Mesothelial cell of epicardium (in vitro differentiated cells): ENCODE data around the gene CNOT2. TPM values are rescaled to one million over a fixed set of nuclear protein-coding genes. Genes with fewer than 3 reads are reported as not detected.

Experiments
- DNase-seq, 2 experiments: peaks; one replicate each; pipeline ENCODE4 v3.0.0; 2021; ENCODE audit warnings: low spot score in 2 of 2; ENCODE audit not compliant: unreplicated experiment in 2 of 2
- H3K27ac Mint-ChIP-seq: 2 replicates; pipeline ENCODE4 v1.8.0; 2021; ENCODE audit warnings: mixed read lengths
- H3K27me3 Mint-ChIP-seq: 2 replicates; pipeline ENCODE4 v1.8.0; 2021; ENCODE audit warnings: low read depth, mixed read lengths
- H3K36me3 Mint-ChIP-seq: 2 replicates; pipeline ENCODE4 v1.8.0; 2021; ENCODE audit warnings: mixed read lengths
- H3K4me1 Mint-ChIP-seq: 2 replicates; pipeline ENCODE4 v1.8.0; 2021; ENCODE audit warnings: mixed read lengths
- H3K4me3 Mint-ChIP-seq: 2 replicates; pipeline ENCODE4 v1.8.0; 2021; ENCODE audit warnings: mild to moderate bottlenecking, moderate library complexity, mixed read lengths
- H3K9me3 Mint-ChIP-seq: 2 replicates; pipeline ENCODE4 v1.8.0; 2021; ENCODE audit warnings: mixed read lengths
- CTCF ChIP-seq: fragments of 200-600 bp; sonication (generic); IDR thresholded peaks from one replicate; pipeline ENCODE4 v1.5.0; 2021; ENCODE audit warnings: antibody characterized with exemption; ENCODE audit not compliant: unreplicated experiment
- total RNA-seq: library from RNA; stranded (reverse); gene quantifications from 3 replicates; pipeline ENCODE4 v1.2.1, GENCODE V29; 2021

Gene CNOT2
- total RNA-seq, 1 donor from 2014 or later: 126 TPM

GRCh38 chr12:70319605-70320004 lies 76.4 kb downstream of the CNOT2 start:
- H3K27me3 Mint-ChIP-seq: no peaks in the 10 kb centered on the region
- no peak for TF ChIP-seq CTCF
- H3K9me3 Mint-ChIP-seq: no peaks in the 10 kb centered on the region
- H3K4me3 Mint-ChIP-seq: no peak overlapping the region
- H3K27ac Mint-ChIP-seq: no peak overlapping the region
- peaks cover 2% of the 10 kb centered on the region for H3K4me1 Mint-ChIP-seq
- no peak for DNase-seq
- H3K36me3 Mint-ChIP-seq: peaks cover 19% of the 10 kb centered on the region

GRCh38 chr12:70321191-70321590 lies 78.0 kb downstream of the CNOT2 start:
- H3K9me3 Mint-ChIP-seq: no peaks in the 10 kb centered on the region
- no peak for TF ChIP-seq CTCF
- no peaks in the 10 kb centered on the region for H3K4me1 Mint-ChIP-seq
- H3K27ac Mint-ChIP-seq: no peak overlapping the region
- H3K4me3 Mint-ChIP-seq: no peak overlapping the region
- H3K27me3 Mint-ChIP-seq: no peaks in the 10 kb centered on the region
- peaks cover 16% of the 10 kb centered on the region for H3K36me3 Mint-ChIP-seq
- DNase-seq: no peak

DNA sequence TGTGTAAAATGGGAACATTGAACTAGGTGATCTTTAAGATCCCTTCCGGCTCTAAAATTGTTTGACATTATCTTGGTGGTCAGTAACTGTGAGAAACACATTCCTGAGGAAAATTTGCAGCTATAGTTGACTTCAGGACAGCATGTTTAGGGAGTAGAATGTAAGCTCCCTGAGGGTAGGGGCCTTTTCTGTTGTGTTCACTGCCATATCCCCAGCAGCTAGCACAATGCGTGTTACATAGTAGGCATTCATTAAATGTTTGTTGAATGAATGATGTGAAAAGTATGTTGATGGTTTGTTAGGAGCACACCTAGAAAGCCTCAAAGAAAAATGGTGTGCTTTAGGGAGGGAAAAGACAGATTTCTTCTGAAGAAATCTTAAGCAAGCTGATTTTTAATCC lies 84.3 kb downstream of the CNOT2 start:
- Mint-ChIP-seq H3K27me3 (no peaks in the 10 kb centered on the region), H3K36me3 (peaks cover 34% of the 10 kb centered on the region), H3K4me1 (no peaks in the 10 kb centered on the region), H3K27ac (no peak overlapping the region), H3K9me3 (peaks cover 5% of the 10 kb centered on the region), H3K4me3 (no peak overlapping the region)
- TF ChIP-seq CTCF: no peak
- DNase-seq: no peak

- H3K27me3 Mint-ChIP-seq: no peaks in the 10 kb centered on the region
- no peak for TF ChIP-seq CTCF
- DNase-seq: no peak
- H3K36me3 Mint-ChIP-seq: peaks cover 25% of the 10 kb centered on the region
- no peak overlapping the region for H3K27ac Mint-ChIP-seq
- no peaks in the 10 kb centered on the region for H3K4me1 Mint-ChIP-seq
- peaks cover 5% of the 10 kb centered on the region for H3K9me3 Mint-ChIP-seq
- no peak overlapping the region for H3K4me3 Mint-ChIP-seq
Measured at GRCh38 chr12:70329728-70330127, 86.5 kb downstream of the CNOT2 start.

DNA sequence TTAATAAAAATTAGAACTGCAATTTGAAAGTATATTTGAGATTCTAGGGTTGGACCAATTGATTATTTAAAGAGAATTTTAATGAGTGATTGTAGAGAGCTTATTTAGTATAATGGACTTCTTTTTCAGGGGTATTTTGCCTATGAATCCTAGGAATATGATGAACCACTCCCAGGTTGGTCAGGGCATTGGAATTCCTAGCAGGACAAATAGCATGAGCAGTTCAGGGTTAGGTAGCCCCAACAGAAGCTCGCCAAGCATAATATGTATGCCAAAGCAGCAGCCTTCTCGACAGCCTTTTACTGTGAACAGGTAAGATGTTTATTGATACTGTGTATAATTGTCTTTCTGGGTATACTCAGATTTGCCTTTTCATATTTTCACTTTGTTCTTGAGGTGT lies 86.9 kb downstream of the CNOT2 start:
- Mint-ChIP-seq H3K9me3 (peaks cover 5% of the 10 kb centered on the region), H3K4me1 (no peaks in the 10 kb centered on the region), H3K4me3 (no peak overlapping the region), H3K27me3 (no peaks in the 10 kb centered on the region), H3K36me3 (peaks cover 30% of the 10 kb centered on the region), H3K27ac (no peak overlapping the region)
- no peak for TF ChIP-seq CTCF
- DNase-seq: no peak

DNA sequence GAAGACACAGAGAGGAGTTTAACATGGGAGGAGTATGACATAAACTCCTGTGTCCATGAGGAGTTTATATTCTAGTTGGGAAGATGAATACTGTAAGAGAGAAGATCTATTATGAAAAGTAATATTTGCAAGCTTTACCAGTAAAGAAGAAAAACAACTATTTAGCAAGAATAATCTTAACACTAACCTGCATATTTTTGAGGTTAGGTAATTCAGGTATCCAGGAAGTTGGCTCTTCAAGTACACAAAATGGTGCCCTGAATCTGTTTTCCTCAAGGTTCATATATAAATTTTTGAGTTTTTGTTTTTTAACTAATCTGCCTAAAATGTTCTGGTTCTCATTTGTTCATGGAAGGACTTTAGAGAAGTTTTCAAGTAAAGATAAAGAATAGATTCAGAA lies 89.0 kb downstream of the CNOT2 start:
- DNase-seq: no peak
- peaks cover under 1% of the 10 kb centered on the region for H3K9me3 Mint-ChIP-seq
- H3K27me3 Mint-ChIP-seq: no peaks in the 10 kb centered on the region
- H3K4me3 Mint-ChIP-seq: no peak overlapping the region
- H3K36me3 Mint-ChIP-seq: peaks cover 28% of the 10 kb centered on the region
- TF ChIP-seq CTCF: no peak
- no peaks in the 10 kb centered on the region for H3K4me1 Mint-ChIP-seq
- H3K27ac Mint-ChIP-seq: no peak overlapping the region
